GM12878 (cell line): ENCODE data around the gene GRB10. TPM values are rescaled to one million over a fixed set of nuclear protein-coding genes. Genes with fewer than 3 reads are reported as not detected.

Experiments
- ATAC-seq: fragments of 200-7000 bp; cut with Tn5 transposase; 3 replicates; pipeline ENCODE4 v1.9.1; 2020; ENCODE audit warnings: mild to moderate bottlenecking, moderate library complexity
- BruUV-seq: library from RNA; stranded (reverse); fragments of 400-500 nt; replicated peaks from 2 replicates; lab custom pipeline; 2021; lab: Mats Ljungman, UMichigan
- CTCF ChIA-PET: fragments of 300-600 bp; sonication (Branson Sonifier 250); formaldehyde crosslinking; extraction: SDS; loops from one replicate; lab custom pipeline; 2021; ENCODE audit warnings: inconsistent platforms; lab: Yijun Ruan, JAX
- POLR2A ChIA-PET: fragments of 350-600 bp; formaldehyde crosslinking; extraction: SDS; loops from one replicate; lab custom pipeline; 2021; ENCODE audit warnings: inconsistent platforms; lab: Charles Lee
- RAD21 ChIA-PET: fragments of 300-600 bp; sonication (Branson Sonifier 250); formaldehyde crosslinking; loops from one replicate; lab custom pipeline; 2023; ENCODE audit warnings: antibody characterized with exemption; ENCODE audit not compliant: unreplicated experiment; lab: Charles Lee
- SMC1A ChIA-PET: fragments of 300-600 bp; sonication (Branson Sonifier 250); formaldehyde crosslinking; loops from one replicate; lab custom pipeline; 2023; ENCODE audit not compliant: unreplicated experiment, uncharacterized antibody; lab: Charles Lee
- DNase-seq: peaks from one replicate; pipeline ENCODE4 v3.0.0-alpha.2; 2011; ENCODE audit warnings: low read depth, low spot score
- FAIRE-seq: peaks from 3 replicates; lab custom pipeline; 2011; peaks lifted over from hg19 to GRCh38; lab: Jason Lieb, UNC
- H2AFZ ChIP-seq: 2 replicates; pipeline ENCODE4 v1.6.0; 2011; ENCODE audit warnings: low read depth, low read length, control low read depth; ENCODE audit not compliant: control insufficient read depth
- H3K27ac ChIP-seq: 2 replicates; pipeline ENCODE4 v1.5.1; 2011; ENCODE audit warnings: control low read depth; ENCODE audit not compliant: control insufficient read depth, insufficient read depth
- H3K27me3 ChIP-seq, 2 experiments: replicated peaks in 1 of 2; 2 replicates each; pipeline versions ENCODE4 v1.6.0 to v1.6.1; 2011; ENCODE audit warnings: low read length in 1 of 2; ENCODE audit not compliant: control insufficient read depth in 2 of 2, insufficient read depth in 2 of 2
- H3K36me3 ChIP-seq, 2 experiments: 2 replicates each; pipeline ENCODE4 v1.5.1; 2011; ENCODE audit warnings: low read length in 1 of 2; ENCODE audit not compliant: control insufficient read depth in 2 of 2, insufficient read depth in 2 of 2
- H3K4me1 ChIP-seq: 2 replicates; pipeline ENCODE4 v1.6.1; 2011; ENCODE audit warnings: mild to moderate bottlenecking, low read length, moderate library complexity, mixed read lengths; ENCODE audit not compliant: control insufficient read depth, insufficient read depth
- H3K4me2 ChIP-seq: 2 replicates; pipeline ENCODE4 v1.6.0; 2011; ENCODE audit warnings: control low read depth; ENCODE audit not compliant: control insufficient read depth, insufficient read depth
- H3K4me3 ChIP-seq: fragments of 200-600 bp; sonication (generic); 2 replicates; pipeline ENCODE4 v1.5.1; 2016
- H3K79me2 ChIP-seq: 2 replicates; pipeline ENCODE4 v1.6.0; 2011; ENCODE audit warnings: low read length; ENCODE audit not compliant: control insufficient read depth, insufficient read depth
- H3K9ac ChIP-seq: 2 replicates; pipeline ENCODE4 v1.8.0; 2011; ENCODE audit warnings: low read length, control low read depth, mixed read lengths; ENCODE audit not compliant: control insufficient read depth, insufficient read depth
- H3K9me3 ChIP-seq: replicated peaks from 3 replicates; pipeline ENCODE4 v1.5.1; 2011; ENCODE audit warnings: mild to moderate bottlenecking, low read length; ENCODE audit not compliant: control insufficient read depth, insufficient read depth
- H4K20me1 ChIP-seq: 2 replicates; pipeline ENCODE4 v1.6.0; 2011; ENCODE audit not compliant: control insufficient read depth, insufficient read depth
- CBX3 ChIP-seq: fragments of 200-600 bp; sonication (generic); IDR thresholded peaks from 2 replicates; pipeline ENCODE4 v1.6.1; 2016; ENCODE audit warnings: low read depth, borderline replicate concordance
- CHD4 ChIP-seq: fragments of 200-600 bp; sonication (generic); IDR thresholded peaks from 2 replicates; pipeline ENCODE4 v1.6.1; 2016; ENCODE audit warnings: mild to moderate bottlenecking
- EGR1 ChIP-seq, 2 experiments: IDR thresholded peaks; 1 replicate in 1 of 2; 2 replicates in 1 of 2; pipeline ENCODE4 v1.6.1; 2011 to 2012; ENCODE audit warnings: low read depth in 2 of 2, low read length in 2 of 2, borderline replicate concordance in 1 of 2, mild to moderate bottlenecking in 1 of 2, moderate library complexity in 1 of 2
- PML ChIP-seq: IDR thresholded peaks from 2 replicates; pipeline ENCODE4 v1.6.1; 2012; ENCODE audit warnings: low read length, inconsistent platforms
- POLR2AphosphoS2 ChIP-seq: IDR thresholded peaks from 2 replicates; pipeline ENCODE4 v1.6.1; 2011; ENCODE audit warnings: low read depth, mild to moderate bottlenecking, low read length, improper control_type of control experiment, moderate library complexity
- SKIL ChIP-seq: fragments of 450-650 bp; IDR thresholded peaks from 2 replicates; pipeline ENCODE4 v1.6.1; 2017; ENCODE audit warnings: mild to moderate bottlenecking, low read depth, inconsistent platforms; ENCODE audit not compliant: poor library complexity, severe bottlenecking
- TCF3 ChIP-seq: IDR thresholded peaks from 2 replicates; pipeline ENCODE4 v1.6.1; 2012; ENCODE audit warnings: low read depth, mild to moderate bottlenecking, low read length, borderline replicate concordance; ENCODE audit not compliant: insufficient read depth
- ZBTB4 ChIP-seq: fragments of 450-650 bp; formaldehyde crosslinking; IDR thresholded peaks from 2 replicates; pipeline ENCODE4 v1.4.0; 2022; ENCODE audit warnings: mild to moderate bottlenecking, moderate library complexity
- ZNF622 ChIP-seq: fragments of 450-650 bp; IDR thresholded peaks from 2 replicates; pipeline ENCODE4 v1.6.1; 2017; ENCODE audit warnings: mild to moderate bottlenecking, inconsistent platforms
- WGBS: methylation state at CpG from one replicate; pipeline ENCODE4 v1.1.6; 2016; ENCODE audit warnings: low lambda C conversion rate; ENCODE audit not compliant: insufficient replicate concordance, insufficient coverage; ENCODE audit errors: missing lambda C conversion rate; 5-methylcytosine and 5-hydroxymethylcytosine counted together
- in situ Hi-C: fragments of 300-500 bp; cut with MboI; formaldehyde crosslinking; loops from 9 replicates; pipeline ENCODE4 v1.14.3; 2018; ENCODE audit warnings: mixed read lengths
- intact Hi-C: fragments of 100-400 bp; cut with micrococcal nuclease; formaldehyde crosslinking; loops from one replicate; pipeline ENCODE4 v1.14.2; 2022; ENCODE audit not compliant: unreplicated experiment
- polyA plus RNA-seq, 11 experiments: library from polyadenylated mRNA; depleted of rRNA in 4 of 11; unstranded in 6 of 11; stranded (reverse) in 5 of 11; fragments of >200 nt; fragmentation: Nextera tagmentation in 4 of 11; fragmentation: Illumina TruSeq in 1 of 11; extraction: Ambion mirVana in 4 of 11; extraction: Trizol in 1 of 11; gene quantifications; 1 replicate in 1 of 11; 2 replicates in 10 of 11; pipeline versions ENCODE4 v1.2.1 to v1.2.3, GENCODE V29; 2011 to 2016; ENCODE audit warnings: inconsistent platforms in 2 of 11, missing spikeins in 2 of 11, low read depth in 1 of 11
- total RNA-seq, 4 experiments: library from RNA; depleted of rRNA in 3 of 4; stranded (reverse); fragments of >200 nt in 3 of 4; fragmentation: Illumina TruSeq in 1 of 4; extraction: Trizol in 1 of 4; gene quantifications; 2 replicates each; pipeline versions ENCODE4 v1.2.1 to v1.2.3, GENCODE V29; 2013 to 2021

The GRB10 gene
- total and polyA plus RNA-seq, 10 of the 15 experiments (the other 5 are each of a cell fraction or from before 2014, with no cell fraction given) = 0.04 to 0.33 TPM; not detected in 8

- Histone ChIP-seq H3K9ac (no peak overlapping the region), H3K27me3 (peaks cover 0 to 2% of the 10 kb centered on the region in 2 experiments; a peak in 1 of 4 replicates), H2AFZ (no peak overlapping the region), H3K9me3 (no peaks in the 10 kb centered on the region), H3K4me2 (no peak overlapping the region), H3K27ac (no peak overlapping the region), H3K79me2 (no peaks in the 10 kb centered on the region), H3K36me3 (no peaks in the 10 kb centered on the region), H4K20me1 (no peaks in the 10 kb centered on the region), H3K4me1 (no peaks in the 10 kb centered on the region), H3K4me3 (no peak overlapping the region)
- no TSS peak for BruUV-seq
- POLR2A ChIA-PET = no interaction called here
- TF ChIP-seq ZBTB4 (CRISPR knock-in tag) = no peak
- TF ChIP-seq TCF3 = no peak
- no peak for TF ChIP-seq CBX3
- TF ChIP-seq EGR1 (IDR thresholded peaks at IDR 0.05; ENCODE audit: borderline replicate concordance in 1 of 2, low read depth in 2 of 2, low read length in 2 of 2) = no peak
- TF ChIP-seq ZNF622 = no peak
- TF ChIP-seq CHD4 = no peak
- TF ChIP-seq PML = no peak
- TF ChIP-seq SKIL = no peak
- TF ChIP-seq POLR2AphosphoS2 = no peak
- DNase-seq = no peak
- in situ Hi-C loops (no loop called here), intact Hi-C loops (no loop called here)
- CTCF ChIA-PET = interaction anchor here (0.7 kb wide), 1 partner anchor 88 kb away, joined by 3 read pairs; no protein-coding TSS in a partner anchor
- RAD21 ChIA-PET = no interaction called here
- WGBS = 31% methylated on average over 9 of the region's 9 CpGs
- ATAC-seq = no peak
- FAIRE-seq = no peak
- SMC1A ChIA-PET = no interaction called here
These were observed 227.0 kb downstream of the GRB10 start for GRCh38 chr7:50555594-50556140.
